ENCODE measurements around the gene MACROD2.
A peak's percentile ranks its signal among the peaks of the same experiment; 100 is the strongest.

The MACROD2 gene

DNA sequence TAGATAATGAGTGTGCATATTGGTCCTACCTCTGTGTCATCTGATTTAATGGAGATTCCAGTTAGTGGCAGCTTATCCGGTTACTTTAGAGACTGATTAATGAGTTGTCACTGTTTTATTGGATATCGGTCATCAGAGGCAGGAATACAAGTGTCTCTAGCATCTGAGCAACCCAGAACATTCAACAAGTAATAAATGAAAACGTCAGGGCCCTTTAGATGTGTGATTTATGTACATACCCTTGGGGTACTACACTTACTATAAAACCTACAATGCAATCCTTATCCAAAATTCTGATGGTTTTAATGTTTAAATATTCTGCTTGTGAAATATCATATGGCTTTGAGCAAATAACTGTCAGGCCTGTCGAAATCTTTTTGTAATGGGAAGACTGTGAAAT lies 1460.0 kb downstream of the MACROD2 start:
- H3K36me3 ChIP-seq (ENCODE audit: control insufficient read depth, insufficient read depth, low read length) = no peaks in the 10 kb centered on the region
- H3K27me3 ChIP-seq (replicated peaks; ENCODE audit: control insufficient read depth, insufficient read depth, low read length) = no peaks in the 10 kb centered on the region
- DNase-seq (ENCODE audit: extremely low read depth, insufficient read length) = no peak
- H3K4me3 ChIP-seq (replicated peaks; ENCODE audit: low read depth, low read length) = no peak overlapping the region
- no peak for TF ChIP-seq CTCF (IDR thresholded peaks at IDR 0.05; ENCODE audit: insufficient read depth, low read length, poor library complexity, severe bottlenecking)

DNA sequence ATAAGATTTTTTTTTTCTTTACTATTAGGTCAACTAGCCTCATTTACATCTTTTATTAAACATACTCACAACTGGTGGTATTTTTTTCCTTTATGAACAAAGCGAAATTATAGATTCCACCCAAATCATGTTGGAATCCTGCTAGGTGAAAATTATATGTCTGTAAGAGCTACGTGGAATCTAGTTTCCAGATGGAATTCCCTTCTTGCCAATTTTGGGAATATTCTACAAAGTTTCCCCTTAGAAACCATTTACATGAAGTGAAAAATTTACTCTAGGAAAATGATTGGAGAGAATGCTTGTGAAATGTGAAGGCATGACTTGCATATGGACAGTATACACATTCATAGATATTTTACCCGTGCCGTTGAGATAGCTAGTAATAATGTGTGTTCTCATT lies 1466.6 kb downstream of the MACROD2 start:
- DNase-seq (ENCODE audit: extremely low read depth, insufficient read length) = no peak

GRCh38 chr20:15475483-15475882 lies 1480.2 kb downstream of the MACROD2 start:
- TF ChIP-seq CTCF (IDR thresholded peaks at IDR 0.05; ENCODE audit: insufficient read depth, low read length, poor library complexity, severe bottlenecking) = no peak
- peak; percentile 41 for DNase-seq (ENCODE audit: extremely low read depth, insufficient read length)
- no peaks in the 10 kb centered on the region for H3K36me3 ChIP-seq (ENCODE audit: control insufficient read depth, insufficient read depth, low read length)
- H3K27me3 ChIP-seq (replicated peaks; ENCODE audit: control insufficient read depth, insufficient read depth, low read length) = no peaks in the 10 kb centered on the region
- no peak overlapping the region for H3K4me3 ChIP-seq (replicated peaks; ENCODE audit: low read depth, low read length)

More for the DNA sequence above, 1466.6 kb downstream of the MACROD2 start:
- Histone ChIP-seq H3K4me3 (replicated peaks; ENCODE audit: low read depth, low read length) (no peak overlapping the region), H3K36me3 (ENCODE audit: control insufficient read depth, insufficient read depth, low read length) (no peaks in the 10 kb centered on the region), H3K27me3 (replicated peaks; ENCODE audit: control insufficient read depth, insufficient read depth, low read length) (no peaks in the 10 kb centered on the region)
- no peak for TF ChIP-seq CTCF (IDR thresholded peaks at IDR 0.05; ENCODE audit: insufficient read depth, low read length, poor library complexity, severe bottlenecking)

DNA sequence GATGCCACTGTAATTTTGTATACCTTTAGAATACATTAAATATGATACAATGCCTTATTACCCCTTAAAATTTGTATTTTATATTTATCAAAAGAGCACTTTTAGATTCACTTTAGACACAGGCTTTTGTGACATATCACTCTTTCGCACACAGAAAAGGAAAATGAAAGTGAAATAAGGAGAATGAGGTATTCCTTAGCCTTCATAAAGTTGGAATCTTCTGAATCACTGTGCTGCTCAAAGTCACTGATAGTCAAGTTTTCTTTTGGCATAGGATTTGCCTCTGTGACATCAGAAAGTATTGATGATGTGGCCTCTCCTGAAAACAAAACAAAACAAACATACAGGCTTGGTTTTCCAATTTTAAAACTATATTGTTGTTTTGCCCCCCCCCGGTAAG lies 1480.9 kb downstream of the MACROD2 start:
- no peak for TF ChIP-seq CTCF (IDR thresholded peaks at IDR 0.05; ENCODE audit: insufficient read depth, low read length, poor library complexity, severe bottlenecking)
- Histone ChIP-seq H3K27me3 (replicated peaks; ENCODE audit: control insufficient read depth, insufficient read depth, low read length) (no peaks in the 10 kb centered on the region), H3K4me3 (replicated peaks; ENCODE audit: low read depth, low read length) (no peak overlapping the region), H3K36me3 (ENCODE audit: control insufficient read depth, insufficient read depth, low read length) (no peaks in the 10 kb centered on the region)
- no peak for DNase-seq (ENCODE audit: extremely low read depth, insufficient read length)

- H3K36me3 ChIP-seq (ENCODE audit: control insufficient read depth, insufficient read depth, low read length) = no peaks in the 10 kb centered on the region
- no peak for DNase-seq (ENCODE audit: extremely low read depth, insufficient read length)
- no peak for TF ChIP-seq CTCF (IDR thresholded peaks at IDR 0.05; ENCODE audit: insufficient read depth, low read length, poor library complexity, severe bottlenecking)
- no peak overlapping the region for H3K4me3 ChIP-seq (replicated peaks; ENCODE audit: low read depth, low read length)
- no peaks in the 10 kb centered on the region for H3K27me3 ChIP-seq (replicated peaks; ENCODE audit: control insufficient read depth, insufficient read depth, low read length)
Observed at GRCh38 chr20:15476781-15477180, 1481.5 kb downstream of the MACROD2 start.

DNA sequence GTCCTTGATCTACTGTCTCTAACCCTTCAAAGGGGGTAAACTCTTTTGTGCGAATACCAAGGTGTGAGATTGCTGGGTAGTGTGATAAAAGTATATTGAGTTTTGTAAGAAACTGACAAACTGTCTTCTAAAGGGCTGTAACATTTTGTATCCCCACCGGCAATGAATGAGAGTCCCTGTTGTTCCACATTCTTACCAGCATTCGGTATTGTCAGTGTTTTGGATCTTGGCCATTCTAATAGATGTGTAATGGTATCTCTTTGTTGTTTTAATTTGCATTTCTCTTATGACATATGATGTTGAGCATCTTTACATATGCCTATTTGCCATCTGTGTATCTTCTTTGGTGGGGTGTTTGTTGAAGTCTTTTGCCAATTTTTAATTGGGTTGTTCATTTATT lies 1487.2 kb downstream of the MACROD2 start:
- no peak overlapping the region for H3K4me3 ChIP-seq (replicated peaks; ENCODE audit: low read depth, low read length)
- no peak for DNase-seq (ENCODE audit: extremely low read depth, insufficient read length)
- no peaks in the 10 kb centered on the region for H3K27me3 ChIP-seq (replicated peaks; ENCODE audit: control insufficient read depth, insufficient read depth, low read length)
- no peak for TF ChIP-seq CTCF (IDR thresholded peaks at IDR 0.05; ENCODE audit: insufficient read depth, low read length, poor library complexity, severe bottlenecking)
- no peaks in the 10 kb centered on the region for H3K36me3 ChIP-seq (ENCODE audit: control insufficient read depth, insufficient read depth, low read length)

All from GM06990 (cell line).